HEK293 (cell line): ENCODE results near the gene CEBPA.

ENCODE experiments used
- EGR2 ChIP-seq: fragments of 450-650 bp; formaldehyde crosslinking; IDR thresholded peaks from 2 replicates; pipeline ENCODE4 v1.5.1; 2016; ENCODE audit warnings: low read depth, missing biosample characterization, missing genetic modification characterization
- OSR2 ChIP-seq: fragments of 450-650 bp; formaldehyde crosslinking; IDR thresholded peaks from 2 replicates; pipeline ENCODE4 v1.5.1; 2016; ENCODE audit warnings: missing biosample characterization, missing genetic modification characterization
- ZNF114 ChIP-seq: fragments of 450-650 bp; formaldehyde crosslinking; IDR thresholded peaks from 2 replicates; pipeline ENCODE4 v1.5.0; 2017; ENCODE audit warnings: missing biosample characterization, missing genetic modification characterization
- ZNF121 ChIP-seq: fragments of 450-650 bp; formaldehyde crosslinking; IDR thresholded peaks from 2 replicates; pipeline ENCODE4 v1.5.1; 2016; ENCODE audit warnings: missing biosample characterization, missing genetic modification characterization
- ZNF138 ChIP-seq: fragments of 450-650 bp; formaldehyde crosslinking; IDR thresholded peaks from 2 replicates; pipeline ENCODE4 v1.5.1; 2016; ENCODE audit warnings: missing biosample characterization, missing genetic modification characterization, borderline replicate concordance
- ZNF146 ChIP-seq: fragments of 450-650 bp; formaldehyde crosslinking; IDR thresholded peaks from 2 replicates; pipeline ENCODE4 v1.5.1; 2016; ENCODE audit warnings: missing biosample characterization, missing genetic modification characterization
- ZNF184 ChIP-seq: fragments of 450-650 bp; IDR thresholded peaks from 2 replicates; pipeline ENCODE4 v1.5.1; 2018; ENCODE audit warnings: missing biosample characterization, mild to moderate bottlenecking, missing genetic modification characterization
- ZNF214 ChIP-seq: fragments of 450-650 bp; formaldehyde crosslinking; IDR thresholded peaks from 2 replicates; pipeline ENCODE4 v1.5.1; 2017; ENCODE audit warnings: missing biosample characterization, mild to moderate bottlenecking, missing genetic modification characterization, borderline replicate concordance
- ZNF426 ChIP-seq: fragments of 450-650 bp; formaldehyde crosslinking; IDR thresholded peaks from 2 replicates; pipeline ENCODE4 v1.5.1; 2017; ENCODE audit warnings: missing biosample characterization, missing genetic modification characterization, mild to moderate bottlenecking, inconsistent platforms, moderate library complexity
- ZNF558 ChIP-seq: fragments of 450-650 bp; formaldehyde crosslinking; IDR thresholded peaks from 2 replicates; pipeline ENCODE4 v1.5.1; 2016; ENCODE audit warnings: missing biosample characterization, missing genetic modification characterization
- ZNF560 ChIP-seq: fragments of 450-650 bp; formaldehyde crosslinking; IDR thresholded peaks from 2 replicates; pipeline ENCODE4 v1.5.1; 2017; ENCODE audit warnings: missing biosample characterization, missing genetic modification characterization, borderline replicate concordance
- ZNF561 ChIP-seq: fragments of 450-650 bp; IDR thresholded peaks from 2 replicates; pipeline ENCODE4 v1.5.1; 2018; ENCODE audit warnings: missing biosample characterization, missing genetic modification characterization, borderline replicate concordance
- ZNF658 ChIP-seq: fragments of 450-650 bp; formaldehyde crosslinking; IDR thresholded peaks from 2 replicates; pipeline ENCODE4; 2016; ENCODE audit warnings: missing biosample characterization, missing genetic modification characterization
- ZNF830 ChIP-seq: fragments of 450-650 bp; IDR thresholded peaks from 2 replicates; pipeline ENCODE4 v1.5.0; 2018; ENCODE audit warnings: missing biosample characterization, missing genetic modification characterization, low read depth, mild to moderate bottlenecking, moderate library complexity
- TF ChIP-seq, protein P1 (sequence below): fragments of 450-650 bp; formaldehyde crosslinking; IDR thresholded peaks from 2 replicates; pipeline ENCODE4 v1.5.1; 2017; ENCODE audit warnings: missing biosample characterization, mild to moderate bottlenecking, missing genetic modification characterization, moderate library complexity
- TF ChIP-seq, protein P2 (sequence below): fragments of 450-650 bp; formaldehyde crosslinking; IDR thresholded peaks from 2 replicates; pipeline ENCODE4 v1.5.1; 2016; ENCODE audit warnings: missing biosample characterization, missing genetic modification characterization
- TF ChIP-seq, protein P3 (sequence below): fragments of 450-650 bp; formaldehyde crosslinking; IDR thresholded peaks from 2 replicates; pipeline ENCODE4 v1.5.1; 2016; ENCODE audit warnings: missing biosample characterization, missing genetic modification characterization
- TF ChIP-seq, protein P4 (sequence below): fragments of 450-650 bp; formaldehyde crosslinking; IDR thresholded peaks from 2 replicates; pipeline ENCODE4 v1.5.1; 2016; ENCODE audit warnings: missing biosample characterization, missing genetic modification characterization, borderline replicate concordance
- TF ChIP-seq, protein P5 (sequence below): fragments of 450-650 bp; IDR thresholded peaks from 2 replicates; pipeline ENCODE4 v1.5.1; 2018; ENCODE audit warnings: missing biosample characterization, mild to moderate bottlenecking, missing genetic modification characterization
- TF ChIP-seq, protein P6 (sequence below): fragments of 450-650 bp; formaldehyde crosslinking; IDR thresholded peaks from 2 replicates; pipeline ENCODE4 v1.5.1; 2017; ENCODE audit warnings: missing biosample characterization, missing genetic modification characterization
- TF ChIP-seq, protein P7 (sequence below): fragments of 450-650 bp; formaldehyde crosslinking; IDR thresholded peaks from 2 replicates; pipeline ENCODE4 v1.5.1; 2016; ENCODE audit warnings: missing biosample characterization, missing genetic modification characterization
- TF ChIP-seq, protein P8 (sequence below): fragments of 450-650 bp; formaldehyde crosslinking; IDR thresholded peaks from 2 replicates; pipeline ENCODE4 v1.5.1; 2017; ENCODE audit warnings: missing biosample characterization, missing genetic modification characterization

CEBPA gene

DNA sequence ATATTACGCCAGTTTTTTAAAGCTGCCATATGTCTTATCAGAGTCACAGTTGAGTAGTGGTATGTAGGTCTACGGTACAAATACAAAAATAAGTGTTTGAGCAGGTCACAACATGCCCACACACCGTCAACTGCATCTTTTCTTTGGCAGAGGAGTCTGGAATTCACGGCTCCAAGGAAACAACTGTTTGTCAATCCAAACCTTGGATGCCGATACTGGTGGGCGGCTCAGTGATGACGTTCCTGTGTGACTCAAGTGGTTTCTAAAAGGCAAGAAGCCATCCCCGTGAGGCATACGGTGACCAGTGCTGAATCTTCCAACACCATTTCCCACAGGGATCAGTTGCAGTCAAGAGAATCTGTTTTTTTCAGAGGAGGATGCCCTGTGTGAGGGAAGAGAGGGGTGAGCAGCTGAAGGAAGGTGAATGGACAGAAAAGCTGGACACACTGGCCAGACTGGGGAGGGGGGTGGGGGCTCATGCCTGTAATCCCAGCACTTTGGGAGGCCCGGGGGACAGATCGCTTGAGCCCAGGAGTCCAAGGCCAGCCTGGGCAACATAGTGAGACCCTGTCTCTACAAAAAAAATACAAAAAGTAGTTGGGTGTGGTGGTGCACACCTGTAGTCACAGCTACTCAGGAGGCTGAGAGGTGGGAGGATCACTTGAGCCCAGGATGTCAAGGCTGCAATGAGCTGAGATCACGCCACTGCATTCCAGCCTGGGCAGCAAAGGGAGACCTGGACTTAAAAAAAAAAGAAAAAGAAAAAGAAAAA is 48.4 kb upstream of the CEBPA start (continued):
- TF ChIP-seq, protein P1, sequence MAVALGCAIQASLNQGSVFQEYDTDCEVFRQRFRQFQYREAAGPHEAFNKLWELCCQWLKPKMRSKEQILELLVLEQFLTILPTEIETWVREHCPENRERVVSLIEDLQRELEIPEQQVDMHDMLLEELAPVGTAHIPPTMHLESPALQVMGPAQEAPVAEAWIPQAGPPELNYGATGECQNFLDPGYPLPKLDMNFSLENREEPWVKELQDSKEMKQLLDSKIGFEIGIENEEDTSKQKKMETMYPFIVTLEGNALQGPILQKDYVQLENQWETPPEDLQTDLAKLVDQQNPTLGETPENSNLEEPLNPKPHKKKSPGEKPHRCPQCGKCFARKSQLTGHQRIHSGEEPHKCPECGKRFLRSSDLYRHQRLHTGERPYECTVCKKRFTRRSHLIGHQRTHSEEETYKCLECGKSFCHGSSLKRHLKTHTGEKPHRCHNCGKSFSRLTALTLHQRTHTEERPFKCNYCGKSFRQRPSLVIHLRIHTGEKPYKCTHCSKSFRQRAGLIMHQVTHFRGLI (tag by site-specific recombination), result no peak
- TF ChIP-seq ZNF138 (tag by site-specific recombination), result no peak
- no peak for TF ChIP-seq OSR2 (tag by site-specific recombination)
- TF ChIP-seq, protein P2, sequence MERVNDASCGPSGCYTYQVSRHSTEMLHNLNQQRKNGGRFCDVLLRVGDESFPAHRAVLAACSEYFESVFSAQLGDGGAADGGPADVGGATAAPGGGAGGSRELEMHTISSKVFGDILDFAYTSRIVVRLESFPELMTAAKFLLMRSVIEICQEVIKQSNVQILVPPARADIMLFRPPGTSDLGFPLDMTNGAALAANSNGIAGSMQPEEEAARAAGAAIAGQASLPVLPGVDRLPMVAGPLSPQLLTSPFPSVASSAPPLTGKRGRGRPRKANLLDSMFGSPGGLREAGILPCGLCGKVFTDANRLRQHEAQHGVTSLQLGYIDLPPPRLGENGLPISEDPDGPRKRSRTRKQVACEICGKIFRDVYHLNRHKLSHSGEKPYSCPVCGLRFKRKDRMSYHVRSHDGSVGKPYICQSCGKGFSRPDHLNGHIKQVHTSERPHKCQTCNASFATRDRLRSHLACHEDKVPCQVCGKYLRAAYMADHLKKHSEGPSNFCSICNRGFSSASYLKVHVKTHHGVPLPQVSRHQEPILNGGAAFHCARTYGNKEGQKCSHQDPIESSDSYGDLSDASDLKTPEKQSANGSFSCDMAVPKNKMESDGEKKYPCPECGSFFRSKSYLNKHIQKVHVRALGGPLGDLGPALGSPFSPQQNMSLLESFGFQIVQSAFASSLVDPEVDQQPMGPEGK, result no peak
- TF ChIP-seq ZNF184 (tag by site-specific recombination), result no peak
- no peak for TF ChIP-seq ZNF561 (tag by site-specific recombination)
- peak; percentile 61 for TF ChIP-seq EGR2 (tag by site-specific recombination)
- TF ChIP-seq, protein P3, sequence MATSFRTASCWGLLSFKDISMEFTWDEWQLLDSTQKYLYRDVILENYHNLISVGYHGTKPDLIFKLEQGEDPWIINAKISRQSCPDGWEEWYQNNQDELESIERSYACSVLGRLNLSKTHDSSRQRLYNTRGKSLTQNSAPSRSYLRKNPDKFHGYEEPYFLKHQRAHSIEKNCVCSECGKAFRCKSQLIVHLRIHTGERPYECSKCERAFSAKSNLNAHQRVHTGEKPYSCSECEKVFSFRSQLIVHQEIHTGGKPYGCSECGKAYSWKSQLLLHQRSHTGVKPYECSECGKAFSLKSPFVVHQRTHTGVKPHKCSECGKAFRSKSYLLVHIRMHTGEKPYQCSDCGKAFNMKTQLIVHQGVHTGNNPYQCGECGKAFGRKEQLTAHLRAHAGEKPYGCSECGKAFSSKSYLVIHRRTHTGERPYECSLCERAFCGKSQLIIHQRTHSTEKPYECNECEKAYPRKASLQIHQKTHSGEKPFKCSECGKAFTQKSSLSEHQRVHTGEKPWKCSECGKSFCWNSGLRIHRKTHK (tag by site-specific recombination), result no peak
- TF ChIP-seq, protein P4, sequence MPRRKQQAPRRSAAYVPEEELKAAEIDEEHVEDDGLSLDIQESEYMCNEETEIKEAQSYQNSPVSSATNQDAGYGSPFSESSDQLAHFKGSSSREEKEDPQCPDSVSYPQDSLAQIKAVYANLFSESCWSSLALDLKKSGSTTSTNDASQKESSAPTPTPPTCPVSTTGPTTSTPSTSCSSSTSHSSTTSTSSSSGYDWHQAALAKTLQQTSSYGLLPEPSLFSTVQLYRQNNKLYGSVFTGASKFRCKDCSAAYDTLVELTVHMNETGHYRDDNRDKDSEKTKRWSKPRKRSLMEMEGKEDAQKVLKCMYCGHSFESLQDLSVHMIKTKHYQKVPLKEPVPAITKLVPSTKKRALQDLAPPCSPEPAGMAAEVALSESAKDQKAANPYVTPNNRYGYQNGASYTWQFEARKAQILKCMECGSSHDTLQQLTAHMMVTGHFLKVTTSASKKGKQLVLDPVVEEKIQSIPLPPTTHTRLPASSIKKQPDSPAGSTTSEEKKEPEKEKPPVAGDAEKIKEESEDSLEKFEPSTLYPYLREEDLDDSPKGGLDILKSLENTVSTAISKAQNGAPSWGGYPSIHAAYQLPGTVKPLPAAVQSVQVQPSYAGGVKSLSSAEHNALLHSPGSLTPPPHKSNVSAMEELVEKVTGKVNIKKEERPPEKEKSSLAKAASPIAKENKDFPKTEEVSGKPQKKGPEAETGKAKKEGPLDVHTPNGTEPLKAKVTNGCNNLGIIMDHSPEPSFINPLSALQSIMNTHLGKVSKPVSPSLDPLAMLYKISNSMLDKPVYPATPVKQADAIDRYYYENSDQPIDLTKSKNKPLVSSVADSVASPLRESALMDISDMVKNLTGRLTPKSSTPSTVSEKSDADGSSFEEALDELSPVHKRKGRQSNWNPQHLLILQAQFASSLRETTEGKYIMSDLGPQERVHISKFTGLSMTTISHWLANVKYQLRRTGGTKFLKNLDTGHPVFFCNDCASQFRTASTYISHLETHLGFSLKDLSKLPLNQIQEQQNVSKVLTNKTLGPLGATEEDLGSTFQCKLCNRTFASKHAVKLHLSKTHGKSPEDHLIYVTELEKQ (tag by site-specific recombination), result no peak
- TF ChIP-seq ZNF214 (tag by site-specific recombination), result no peak
- TF ChIP-seq, protein P5, sequence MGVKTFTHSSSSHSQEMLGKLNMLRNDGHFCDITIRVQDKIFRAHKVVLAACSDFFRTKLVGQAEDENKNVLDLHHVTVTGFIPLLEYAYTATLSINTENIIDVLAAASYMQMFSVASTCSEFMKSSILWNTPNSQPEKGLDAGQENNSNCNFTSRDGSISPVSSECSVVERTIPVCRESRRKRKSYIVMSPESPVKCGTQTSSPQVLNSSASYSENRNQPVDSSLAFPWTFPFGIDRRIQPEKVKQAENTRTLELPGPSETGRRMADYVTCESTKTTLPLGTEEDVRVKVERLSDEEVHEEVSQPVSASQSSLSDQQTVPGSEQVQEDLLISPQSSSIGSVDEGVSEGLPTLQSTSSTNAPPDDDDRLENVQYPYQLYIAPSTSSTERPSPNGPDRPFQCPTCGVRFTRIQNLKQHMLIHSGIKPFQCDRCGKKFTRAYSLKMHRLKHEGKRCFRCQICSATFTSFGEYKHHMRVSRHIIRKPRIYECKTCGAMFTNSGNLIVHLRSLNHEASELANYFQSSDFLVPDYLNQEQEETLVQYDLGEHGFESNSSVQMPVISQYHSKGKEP, result no peak
- no peak for TF ChIP-seq ZNF830 (tag by site-specific recombination)
- TF ChIP-seq ZNF121, result peak; percentile 47; the same call in 1 of the 2 replicates
- TF ChIP-seq ZNF558, result 0 out of 2 replicates have a peak, but pooled peaks have one; percentile 47
- TF ChIP-seq ZNF146 (tag by site-specific recombination), result no peak
- TF ChIP-seq, protein P6, sequence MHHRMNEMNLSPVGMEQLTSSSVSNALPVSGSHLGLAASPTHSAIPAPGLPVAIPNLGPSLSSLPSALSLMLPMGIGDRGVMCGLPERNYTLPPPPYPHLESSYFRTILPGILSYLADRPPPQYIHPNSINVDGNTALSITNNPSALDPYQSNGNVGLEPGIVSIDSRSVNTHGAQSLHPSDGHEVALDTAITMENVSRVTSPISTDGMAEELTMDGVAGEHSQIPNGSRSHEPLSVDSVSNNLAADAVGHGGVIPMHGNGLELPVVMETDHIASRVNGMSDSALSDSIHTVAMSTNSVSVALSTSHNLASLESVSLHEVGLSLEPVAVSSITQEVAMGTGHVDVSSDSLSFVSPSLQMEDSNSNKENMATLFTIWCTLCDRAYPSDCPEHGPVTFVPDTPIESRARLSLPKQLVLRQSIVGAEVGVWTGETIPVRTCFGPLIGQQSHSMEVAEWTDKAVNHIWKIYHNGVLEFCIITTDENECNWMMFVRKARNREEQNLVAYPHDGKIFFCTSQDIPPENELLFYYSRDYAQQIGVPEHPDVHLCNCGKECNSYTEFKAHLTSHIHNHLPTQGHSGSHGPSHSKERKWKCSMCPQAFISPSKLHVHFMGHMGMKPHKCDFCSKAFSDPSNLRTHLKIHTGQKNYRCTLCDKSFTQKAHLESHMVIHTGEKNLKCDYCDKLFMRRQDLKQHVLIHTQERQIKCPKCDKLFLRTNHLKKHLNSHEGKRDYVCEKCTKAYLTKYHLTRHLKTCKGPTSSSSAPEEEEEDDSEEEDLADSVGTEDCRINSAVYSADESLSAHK (tag by site-specific recombination), result no peak
- TF ChIP-seq, protein P7, sequence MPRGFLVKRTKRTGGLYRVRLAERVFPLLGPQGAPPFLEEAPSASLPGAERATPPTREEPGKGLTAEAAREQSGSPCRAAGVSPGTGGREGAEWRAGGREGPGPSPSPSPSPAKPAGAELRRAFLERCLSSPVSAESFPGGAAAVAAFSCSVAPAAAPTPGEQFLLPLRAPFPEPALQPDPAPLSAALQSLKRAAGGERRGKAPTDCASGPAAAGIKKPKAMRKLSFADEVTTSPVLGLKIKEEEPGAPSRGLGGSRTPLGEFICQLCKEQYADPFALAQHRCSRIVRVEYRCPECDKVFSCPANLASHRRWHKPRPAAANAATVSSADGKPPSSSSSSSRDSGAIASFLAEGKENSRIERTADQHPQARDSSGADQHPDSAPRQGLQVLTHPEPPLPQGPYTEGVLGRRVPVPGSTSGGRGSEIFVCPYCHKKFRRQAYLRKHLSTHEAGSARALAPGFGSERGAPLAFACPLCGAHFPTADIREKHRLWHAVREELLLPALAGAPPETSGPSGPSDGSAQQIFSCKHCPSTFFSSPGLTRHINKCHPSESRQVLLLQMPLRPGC (tag by site-specific recombination), result peak; percentile 83
- no peak for TF ChIP-seq ZNF114 (tag by site-specific recombination)
- TF ChIP-seq ZNF560 (tag by site-specific recombination), result no peak
- no peak for TF ChIP-seq ZNF426 (tag by site-specific recombination)
- TF ChIP-seq, protein P8, sequence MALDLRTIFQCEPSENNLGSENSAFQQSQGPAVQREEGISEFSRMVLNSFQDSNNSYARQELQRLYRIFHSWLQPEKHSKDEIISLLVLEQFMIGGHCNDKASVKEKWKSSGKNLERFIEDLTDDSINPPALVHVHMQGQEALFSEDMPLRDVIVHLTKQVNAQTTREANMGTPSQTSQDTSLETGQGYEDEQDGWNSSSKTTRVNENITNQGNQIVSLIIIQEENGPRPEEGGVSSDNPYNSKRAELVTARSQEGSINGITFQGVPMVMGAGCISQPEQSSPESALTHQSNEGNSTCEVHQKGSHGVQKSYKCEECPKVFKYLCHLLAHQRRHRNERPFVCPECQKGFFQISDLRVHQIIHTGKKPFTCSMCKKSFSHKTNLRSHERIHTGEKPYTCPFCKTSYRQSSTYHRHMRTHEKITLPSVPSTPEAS (tag by site-specific recombination), result no peak
- TF ChIP-seq ZNF658 (tag by site-specific recombination), result no peak
